ENCODE data around the gene OR52E6.

DNA sequence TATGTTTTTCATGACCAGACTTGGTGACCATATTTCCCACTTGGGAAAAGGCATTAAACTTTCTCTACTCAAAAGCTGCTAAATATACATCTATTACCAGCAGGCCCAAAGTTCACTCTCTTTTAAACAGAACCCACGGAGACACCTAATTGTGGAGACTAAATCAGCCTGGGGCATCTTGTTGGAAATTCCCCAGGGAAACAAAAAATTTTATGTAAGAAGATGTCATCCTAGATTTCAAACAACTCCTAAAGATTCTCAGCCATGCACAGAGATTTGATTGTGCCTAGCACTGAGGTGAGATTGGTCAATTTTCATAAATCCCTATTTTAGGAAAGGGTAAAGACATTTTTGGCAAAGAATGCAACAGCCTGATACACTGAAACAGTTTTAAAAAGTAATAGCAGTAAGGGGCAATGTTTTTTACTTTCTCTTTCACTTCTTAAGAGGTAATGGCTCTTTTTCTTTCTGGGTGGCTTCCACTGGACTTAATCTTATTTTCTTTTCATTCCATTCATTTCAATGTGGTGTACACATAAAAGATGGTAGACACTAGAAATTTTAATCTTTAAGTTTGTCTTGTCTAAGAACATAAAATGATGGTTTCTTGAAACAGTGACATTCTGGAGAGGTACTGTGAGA is 23.3 kb downstream of the OR52E6 start:
- TF ChIP-seq, protein P1, sequence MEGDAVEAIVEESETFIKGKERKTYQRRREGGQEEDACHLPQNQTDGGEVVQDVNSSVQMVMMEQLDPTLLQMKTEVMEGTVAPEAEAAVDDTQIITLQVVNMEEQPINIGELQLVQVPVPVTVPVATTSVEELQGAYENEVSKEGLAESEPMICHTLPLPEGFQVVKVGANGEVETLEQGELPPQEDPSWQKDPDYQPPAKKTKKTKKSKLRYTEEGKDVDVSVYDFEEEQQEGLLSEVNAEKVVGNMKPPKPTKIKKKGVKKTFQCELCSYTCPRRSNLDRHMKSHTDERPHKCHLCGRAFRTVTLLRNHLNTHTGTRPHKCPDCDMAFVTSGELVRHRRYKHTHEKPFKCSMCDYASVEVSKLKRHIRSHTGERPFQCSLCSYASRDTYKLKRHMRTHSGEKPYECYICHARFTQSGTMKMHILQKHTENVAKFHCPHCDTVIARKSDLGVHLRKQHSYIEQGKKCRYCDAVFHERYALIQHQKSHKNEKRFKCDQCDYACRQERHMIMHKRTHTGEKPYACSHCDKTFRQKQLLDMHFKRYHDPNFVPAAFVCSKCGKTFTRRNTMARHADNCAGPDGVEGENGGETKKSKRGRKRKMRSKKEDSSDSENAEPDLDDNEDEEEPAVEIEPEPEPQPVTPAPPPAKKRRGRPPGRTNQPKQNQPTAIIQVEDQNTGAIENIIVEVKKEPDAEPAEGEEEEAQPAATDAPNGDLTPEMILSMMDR (IDR thresholded peaks at IDR 0.05), result no peak
- TF ChIP-seq ZFX (IDR thresholded peaks at IDR 0.05; ENCODE audit: borderline replicate concordance), result no peak

All from 22Rv1 (cell line).